Gastrocnemius medialis (tissue), 4 donors: ENCODE data around the gene SEC61B.

ENCODE experiments used
- POLR2A ChIP-seq, 2 donors: fragments of 450-650 bp; IDR thresholded peaks; one replicate each; pipeline ENCODE4 v1.6.1; 2017; ENCODE audit warnings: antibody characterized with exemption in 2 of 2, mild to moderate bottlenecking in 2 of 2, moderate library complexity in 2 of 2
- TF ChIP-seq, protein P1 (sequence below), 5 experiments: fragments of 450-650 bp in 3 of 5; fragments of 200-600 bp in 2 of 5; sonication (generic) in 2 of 5; IDR thresholded peaks in 4 of 5; conservative IDR thresholded peaks in 1 of 5; 1 replicate in 4 of 5; 2 replicates in 1 of 5; pipeline ENCODE4 v1.5.1; 2016 to 2019; ENCODE audit warnings: antibody characterized with exemption in 5 of 5, mild to moderate bottlenecking in 3 of 5, moderate library complexity in 3 of 5

DNA sequence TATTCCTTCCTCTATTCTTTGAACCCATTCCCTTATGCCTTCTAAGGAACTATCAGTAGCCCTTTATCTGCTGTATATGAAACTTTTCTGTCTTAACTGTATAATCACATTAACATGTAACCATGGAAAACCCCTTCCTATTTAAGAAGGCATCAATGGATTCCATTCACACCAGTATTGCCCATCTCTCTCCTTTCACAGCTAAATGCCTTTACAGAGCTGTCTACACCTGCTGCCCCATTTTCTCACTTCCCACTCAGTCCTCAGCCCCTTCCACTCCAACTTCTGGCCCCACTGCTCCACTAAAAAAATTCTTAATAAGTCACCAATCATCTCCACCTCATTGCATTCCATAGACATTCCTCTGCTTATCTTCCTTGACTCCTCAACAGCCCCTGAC lies 50.8 kb downstream of the SEC61B start:
- TF ChIP-seq, protein P1, sequence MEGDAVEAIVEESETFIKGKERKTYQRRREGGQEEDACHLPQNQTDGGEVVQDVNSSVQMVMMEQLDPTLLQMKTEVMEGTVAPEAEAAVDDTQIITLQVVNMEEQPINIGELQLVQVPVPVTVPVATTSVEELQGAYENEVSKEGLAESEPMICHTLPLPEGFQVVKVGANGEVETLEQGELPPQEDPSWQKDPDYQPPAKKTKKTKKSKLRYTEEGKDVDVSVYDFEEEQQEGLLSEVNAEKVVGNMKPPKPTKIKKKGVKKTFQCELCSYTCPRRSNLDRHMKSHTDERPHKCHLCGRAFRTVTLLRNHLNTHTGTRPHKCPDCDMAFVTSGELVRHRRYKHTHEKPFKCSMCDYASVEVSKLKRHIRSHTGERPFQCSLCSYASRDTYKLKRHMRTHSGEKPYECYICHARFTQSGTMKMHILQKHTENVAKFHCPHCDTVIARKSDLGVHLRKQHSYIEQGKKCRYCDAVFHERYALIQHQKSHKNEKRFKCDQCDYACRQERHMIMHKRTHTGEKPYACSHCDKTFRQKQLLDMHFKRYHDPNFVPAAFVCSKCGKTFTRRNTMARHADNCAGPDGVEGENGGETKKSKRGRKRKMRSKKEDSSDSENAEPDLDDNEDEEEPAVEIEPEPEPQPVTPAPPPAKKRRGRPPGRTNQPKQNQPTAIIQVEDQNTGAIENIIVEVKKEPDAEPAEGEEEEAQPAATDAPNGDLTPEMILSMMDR (IDR thresholded peaks at IDR 0.05 in 4 of 5, conservative IDR thresholded peaks at IDR 0.05 in 1 of 5) = no peak
- TF ChIP-seq POLR2A (IDR thresholded peaks at IDR 0.05) = no peak
